Endothelial cell of umbilical vein (primary cell): ENCODE measurements around the gene TSPAN17. TPM values are rescaled to one million over a fixed set of nuclear protein-coding genes. Genes with fewer than 3 reads are reported as not detected.

Source experiments
- BruUV-seq: library from RNA; stranded (reverse); fragments of 400-500 nt; replicated peaks from 2 replicates; lab custom pipeline; 2021; lab: Mats Ljungman, UMichigan
- CTCF ChIA-PET: fragments of 300-600, 350-600 bp; sonication (Branson Sonifier 250); formaldehyde crosslinking; loops from one replicate; lab custom pipeline; 2021; ENCODE audit warnings: antibody characterized with exemption, inconsistent platforms; lab: Charles Lee
- POLR2A ChIA-PET: fragments of 300-600, 350-600 bp; sonication (Branson Sonifier 250); formaldehyde crosslinking; loops from one replicate; lab custom pipeline; 2021; ENCODE audit warnings: antibody characterized with exemption, inconsistent platforms; lab: Charles Lee
- DNase-seq: peaks from one replicate; pipeline ENCODE4 v3.0.0-alpha.2; 2011; ENCODE audit warnings: low read depth, low spot score
- FAIRE-seq: peaks from 2 replicates; lab custom pipeline; 2011; peaks lifted over from hg19 to GRCh38; lab: Jason Lieb, UNC
- H2AFZ ChIP-seq: 2 replicates; pipeline ENCODE4 v1.6.0; 2012; ENCODE audit warnings: low read depth, low read length, control low read depth, inconsistent platforms
- H3K27ac ChIP-seq: 2 replicates; pipeline ENCODE4 v1.5.1; 2011; ENCODE audit warnings: low read depth, mild to moderate bottlenecking, control low read depth, low read length, moderate library complexity; ENCODE audit not compliant: insufficient read depth
- H3K27me3 ChIP-seq, 2 experiments: 2 replicates each; pipeline versions ENCODE4 v1.6.0 to v1.6.1; 2011; ENCODE audit warnings: low read length in 2 of 2, mixed read lengths in 1 of 2; ENCODE audit not compliant: control insufficient read depth in 2 of 2, insufficient read depth in 2 of 2
- H3K36me3 ChIP-seq, 2 experiments: 2 replicates in 1 of 2; 3 replicates in 1 of 2; pipeline ENCODE4 v1.5.1; 2011; ENCODE audit warnings: low read length in 2 of 2, mild to moderate bottlenecking in 1 of 2, moderate library complexity in 1 of 2; ENCODE audit not compliant: control insufficient read depth in 2 of 2, insufficient read depth in 2 of 2; ENCODE audit errors: extremely low read depth in 1 of 2
- H3K4me1 ChIP-seq: 3 replicates; pipeline ENCODE4 v1.5.1; 2011; ENCODE audit warnings: mild to moderate bottlenecking, low read length; ENCODE audit not compliant: control insufficient read depth, insufficient read depth; ENCODE audit errors: extremely low read depth
- H3K4me2 ChIP-seq: 2 replicates; pipeline ENCODE4 v1.6.1; 2011; ENCODE audit warnings: low read length, control low read depth, mixed read lengths; ENCODE audit not compliant: insufficient read depth
- H3K4me3 ChIP-seq, 3 experiments: fragments of 200-600 bp in 1 of 3; sonication (generic), shearing (Covaris generic) in 1 of 3; replicated peaks in 1 of 3; 2 replicates each; pipeline ENCODE4 v1.5.1; 2011 to 2016; ENCODE audit warnings: control low read depth in 3 of 3, low read length in 3 of 3, mild to moderate bottlenecking in 2 of 3, inconsistent platforms in 1 of 3, low read depth in 1 of 3, moderate library complexity in 1 of 3; ENCODE audit not compliant: insufficient read depth in 1 of 3
- H3K79me2 ChIP-seq: 2 replicates; pipeline ENCODE4 v1.6.0; 2012; ENCODE audit warnings: low read length, inconsistent platforms; ENCODE audit not compliant: control insufficient read depth, insufficient read depth
- H3K9ac ChIP-seq: replicated peaks from 2 replicates; pipeline ENCODE3; 2011; ENCODE audit warnings: low read length, control low read depth; ENCODE audit not compliant: insufficient read depth; ENCODE audit errors: extremely low read depth
- H3K9me1 ChIP-seq: replicated peaks from 3 replicates; pipeline ENCODE4 v1.6.0; 2011; ENCODE audit warnings: mild to moderate bottlenecking, low read length; ENCODE audit not compliant: control insufficient read depth, insufficient read depth; ENCODE audit errors: extremely low read depth
- H3K9me3 ChIP-seq: replicated peaks from 2 replicates; pipeline ENCODE4 v1.5.1; 2012; ENCODE audit warnings: low read length, inconsistent platforms; ENCODE audit not compliant: control insufficient read depth, insufficient read depth
- H4K20me1 ChIP-seq: replicated peaks from 2 replicates; pipeline ENCODE3; 2011; ENCODE audit warnings: mild to moderate bottlenecking, low read length; ENCODE audit not compliant: control insufficient read depth, insufficient read depth; ENCODE audit errors: extremely low read depth
- EZH2 ChIP-seq: IDR thresholded peaks from 2 replicates; pipeline ENCODE4 v1.6.1; 2012; ENCODE audit warnings: borderline replicate concordance, low read depth, mild to moderate bottlenecking, moderate library complexity, low read length, inconsistent platforms; ENCODE audit not compliant: severe bottlenecking
- FOS ChIP-seq: IDR thresholded peaks from 2 replicates; pipeline ENCODE4 v1.6.1; 2011; ENCODE audit warnings: mild to moderate bottlenecking, low read length, moderate library complexity, borderline replicate concordance; ENCODE audit not compliant: insufficient read depth
- GATA2 ChIP-seq: IDR thresholded peaks from 2 replicates; pipeline ENCODE4 v1.7.0; 2011; ENCODE audit warnings: low read depth, mild to moderate bottlenecking, moderate library complexity, mixed read lengths, low read length; ENCODE audit not compliant: insufficient read length, insufficient read depth
- JUN ChIP-seq: IDR thresholded peaks from 2 replicates; pipeline ENCODE4 v1.6.1; 2011; ENCODE audit warnings: borderline replicate concordance, low read depth; ENCODE audit not compliant: insufficient read length, insufficient read depth
- MYC ChIP-seq: IDR thresholded peaks from one replicate; pipeline ENCODE4 v1.6.1; 2011; ENCODE audit warnings: mild to moderate bottlenecking, low read depth, low read length
- POLR2A ChIP-seq: IDR thresholded peaks from 2 replicates; pipeline ENCODE4 v1.6.1; 2012; ENCODE audit warnings: low read depth, mild to moderate bottlenecking, control low read depth, low read length
- POLR2AphosphoS5 ChIP-seq: IDR thresholded peaks from 2 replicates; pipeline ENCODE4 v1.6.1; 2012; ENCODE audit warnings: low read depth, mild to moderate bottlenecking, control low read depth, low read length, moderate library complexity; ENCODE audit not compliant: insufficient read depth
- dilution Hi-C: fragments of 300-500 bp; cut with MboI; formaldehyde crosslinking; loops from one replicate; pipeline ENCODE4 v1.15.0; 2019; ENCODE audit warnings: low sequenced_read_pairs; ENCODE audit not compliant: extremely low pct_ligation_motif_present
- intact Hi-C: fragments of 100-400 bp; cut with micrococcal nuclease; formaldehyde crosslinking; loops from one replicate; pipeline ENCODE4 v1.10.0; 2022
- polyA plus RNA-seq, 4 experiments: library from polyadenylated mRNA; depleted of rRNA in 3 of 4; stranded (reverse) in 3 of 4; unstranded in 1 of 4; fragments of >200 nt; gene quantifications; 2 replicates each; pipeline versions ENCODE4 v1.2.1 to v1.2.3, GENCODE V29; 2011 to 2012; ENCODE audit warnings: missing spikeins in 1 of 4
- total RNA-seq: library from RNA; stranded (reverse); gene quantifications from 2 replicates; pipeline ENCODE4 v1.2.3, GENCODE V29; 2021
- TF ChIP-seq, protein P1 (sequence below): IDR thresholded peaks from 2 replicates; pipeline ENCODE4 v1.6.1; 2011; ENCODE audit not compliant: insufficient read depth, insufficient read length
- TF ChIP-seq, protein P2 (sequence below), 2 donors: IDR thresholded peaks; 1 replicate in 1 of 2; 2 replicates in 1 of 2; pipeline ENCODE4 v1.5.1; 2011; ENCODE audit warnings: low read length in 2 of 2, mild to moderate bottlenecking in 2 of 2, moderate library complexity in 2 of 2, control low read depth in 1 of 2, inconsistent platforms in 1 of 2, low read depth in 1 of 2; ENCODE audit not compliant: insufficient read depth in 1 of 2; ENCODE audit errors: extremely low read depth in 1 of 2

TSPAN17 gene
- total and polyA plus RNA-seq, 2 donors (not counting 3 experiments of a cell fraction or from before 2014, with no cell fraction given), result 55.9 to 73.3 TPM

DNA sequence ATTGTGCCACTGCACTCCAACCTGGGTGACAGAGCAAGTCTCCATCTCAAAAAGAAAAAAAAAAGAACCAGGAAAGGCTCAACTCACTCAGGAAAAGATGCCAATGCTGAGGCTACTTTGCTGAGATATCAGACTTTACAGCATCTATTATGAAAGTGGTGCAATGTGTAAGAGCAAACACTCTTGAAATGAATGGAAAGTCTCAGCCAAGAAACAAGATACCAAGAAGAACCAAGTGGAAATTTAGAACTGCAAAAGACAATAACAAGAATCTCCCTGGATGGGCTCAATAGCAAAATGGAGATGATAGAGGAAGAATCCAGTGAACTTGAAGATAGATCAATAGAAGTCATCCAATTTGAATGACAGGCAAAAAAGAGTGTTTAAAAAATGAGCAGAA lies 37.7 kb downstream of the TSPAN17 start:
- intact Hi-C loops, result no loop called here
- Histone ChIP-seq H3K4me2 (no peak overlapping the region), H3K27me3 (peaks cover 11 to 25% of the 10 kb centered on the region in 2 experiments), H3K9me3 (no peaks in the 10 kb centered on the region), H3K9ac (no peak overlapping the region), H3K4me1 (no peaks in the 10 kb centered on the region), H4K20me1 (no peaks in the 10 kb centered on the region), H3K9me1 (no peaks in the 10 kb centered on the region), H3K79me2 (no peaks in the 10 kb centered on the region), H3K4me3 (no peak overlapping the region), H3K36me3 (no peaks in the 10 kb centered on the region), H2AFZ (no peak overlapping the region), H3K27ac (no peak overlapping the region)
- DNase-seq, result no peak
- dilution Hi-C loops, result no loop called here
- no peak for TF ChIP-seq MYC
- TF ChIP-seq POLR2A, result no peak
- TF ChIP-seq JUN, result no peak
- no peak for TF ChIP-seq GATA2
- ChIA-PET CTCF (interaction anchor here (0.9 to 1.1 kb wide), 2 partner anchors 16 to 24 kb away, joined by 3 to 6 read pairs; no protein-coding TSS in a partner anchor), POLR2A (no interaction called here)
- FAIRE-seq, result no peak
- no TSS peak for BruUV-seq

DNA sequence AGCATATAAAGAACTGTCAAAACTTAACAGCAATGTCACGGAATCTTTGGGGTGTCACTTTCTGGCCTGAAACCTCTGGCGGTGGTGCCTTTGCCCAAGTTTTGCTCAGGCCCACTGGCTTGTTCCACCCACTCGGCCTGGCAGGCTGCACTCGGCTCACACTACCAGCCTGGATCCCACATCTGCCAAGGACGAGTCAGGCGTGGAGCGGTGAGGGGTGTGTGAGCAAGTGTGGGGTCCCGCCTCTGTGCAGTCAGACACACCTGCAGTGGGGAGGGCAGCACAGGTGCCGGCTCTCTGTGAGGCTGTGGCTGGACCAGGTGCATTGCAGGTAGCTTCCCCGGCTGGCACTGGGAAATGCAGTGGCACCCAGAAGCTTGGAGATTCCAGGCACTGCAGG lies 40.0 kb downstream of the TSPAN17 start:
- Histone ChIP-seq H3K27me3 (peaks cover 11 to 19% of the 10 kb centered on the region in 2 experiments), H3K36me3 (no peaks in the 10 kb centered on the region), H3K9ac (no peak overlapping the region), H3K4me3 (no peak overlapping the region), H3K27ac (no peak overlapping the region), H3K4me1 (no peaks in the 10 kb centered on the region), H3K4me2 (no peak overlapping the region), H3K9me1 (no peaks in the 10 kb centered on the region), H2AFZ (no peak overlapping the region), H3K79me2 (no peaks in the 10 kb centered on the region), H4K20me1 (no peaks in the 10 kb centered on the region), H3K9me3 (no peaks in the 10 kb centered on the region)
- CTCF ChIA-PET, result no interaction called here
- FAIRE-seq (no peak), DNase-seq (no peak)
- intact Hi-C loops (no loop called here), dilution Hi-C loops (no loop called here)
- no TSS peak for BruUV-seq
- TF ChIP-seq POLR2A, result no peak
- TF ChIP-seq EZH2, result no peak
- TF ChIP-seq FOS, result no peak
- TF ChIP-seq, protein P1, sequence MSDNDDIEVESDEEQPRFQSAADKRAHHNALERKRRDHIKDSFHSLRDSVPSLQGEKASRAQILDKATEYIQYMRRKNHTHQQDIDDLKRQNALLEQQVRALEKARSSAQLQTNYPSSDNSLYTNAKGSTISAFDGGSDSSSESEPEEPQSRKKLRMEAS, result no peak
- no peak for TF ChIP-seq MYC
- TF ChIP-seq GATA2, result no peak
- no peak for TF ChIP-seq JUN
- no peak for TF ChIP-seq POLR2AphosphoS5
- TF ChIP-seq, protein P2, sequence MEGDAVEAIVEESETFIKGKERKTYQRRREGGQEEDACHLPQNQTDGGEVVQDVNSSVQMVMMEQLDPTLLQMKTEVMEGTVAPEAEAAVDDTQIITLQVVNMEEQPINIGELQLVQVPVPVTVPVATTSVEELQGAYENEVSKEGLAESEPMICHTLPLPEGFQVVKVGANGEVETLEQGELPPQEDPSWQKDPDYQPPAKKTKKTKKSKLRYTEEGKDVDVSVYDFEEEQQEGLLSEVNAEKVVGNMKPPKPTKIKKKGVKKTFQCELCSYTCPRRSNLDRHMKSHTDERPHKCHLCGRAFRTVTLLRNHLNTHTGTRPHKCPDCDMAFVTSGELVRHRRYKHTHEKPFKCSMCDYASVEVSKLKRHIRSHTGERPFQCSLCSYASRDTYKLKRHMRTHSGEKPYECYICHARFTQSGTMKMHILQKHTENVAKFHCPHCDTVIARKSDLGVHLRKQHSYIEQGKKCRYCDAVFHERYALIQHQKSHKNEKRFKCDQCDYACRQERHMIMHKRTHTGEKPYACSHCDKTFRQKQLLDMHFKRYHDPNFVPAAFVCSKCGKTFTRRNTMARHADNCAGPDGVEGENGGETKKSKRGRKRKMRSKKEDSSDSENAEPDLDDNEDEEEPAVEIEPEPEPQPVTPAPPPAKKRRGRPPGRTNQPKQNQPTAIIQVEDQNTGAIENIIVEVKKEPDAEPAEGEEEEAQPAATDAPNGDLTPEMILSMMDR (IDR thresholded peaks at IDR 0.05; ENCODE audit: extremely low read depth in 1 of 2, insufficient read depth in 1 of 2, low read depth in 1 of 2, low read length in 2 of 2), result no peak
- POLR2A ChIA-PET, result no interaction called here
